ENCODE measurements around the gene AGAP5.
A peak's percentile ranks its signal among the peaks of the same experiment; 100 is the strongest.

Gene AGAP5

DNA sequence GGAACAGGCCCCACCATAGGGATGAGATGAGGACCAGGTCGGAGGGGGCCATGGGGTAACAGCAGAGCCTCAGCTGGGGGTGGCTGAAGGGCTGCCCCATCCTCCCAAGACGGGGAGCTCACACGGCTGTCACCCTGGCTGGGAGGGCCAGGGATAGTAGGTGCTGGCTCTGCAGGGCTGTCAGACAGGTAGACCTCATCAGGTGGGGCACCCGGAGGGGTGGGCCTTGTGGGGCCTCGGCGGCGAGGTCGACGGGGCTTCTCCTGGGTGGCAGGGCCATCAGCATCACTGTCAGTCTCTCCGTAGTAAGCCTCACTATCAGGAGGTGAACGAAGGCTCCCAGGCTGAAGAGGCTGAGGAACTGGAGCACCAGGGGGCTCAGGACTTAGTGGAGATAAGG, 44.7 kb downstream of the AGAP5 start:
- TF ChIP-seq CTCF (IDR thresholded peaks at IDR 0.05) = no peak
- Histone ChIP-seq H3K9me3 (no peaks in the 10 kb centered on the region), H3K36me3 (no peaks in the 10 kb centered on the region), H3K4me1 (ENCODE audit: control insufficient read depth in 1 of 2, insufficient read depth in 1 of 2, low read depth in 1 of 2, low read length in 1 of 2) (peaks cover 0 to 2% of the 10 kb centered on the region in 2 experiments), H3K27me3 (peaks cover 23% of the 10 kb centered on the region), H3K27ac (no peak overlapping the region), H3K4me3 (ENCODE audit: low read depth in 1 of 2, low read length in 1 of 2) (no peak overlapping the region)

- Histone ChIP-seq H3K27me3 (peaks cover 42% of the 10 kb centered on the region), H3K4me1 (ENCODE audit: control insufficient read depth in 1 of 2, insufficient read depth in 1 of 2, low read depth in 1 of 2, low read length in 1 of 2) (peaks cover 5 to 12% of the 10 kb centered on the region in 2 experiments), H3K9me3 (no peaks in the 10 kb centered on the region), H3K36me3 (no peaks in the 10 kb centered on the region), H3K4me3 (ENCODE audit: low read depth in 1 of 2, low read length in 1 of 2) (no peak overlapping the region), H3K27ac (no peak overlapping the region)
- no peak for TF ChIP-seq CTCF (IDR thresholded peaks at IDR 0.05)
Measured at GRCh38 chr10:73650537-73651331, 47.2 kb downstream of the AGAP5 start.

- no peaks in the 10 kb centered on the region for H3K9me3 ChIP-seq
- no peak overlapping the region for H3K4me3 ChIP-seq (ENCODE audit: low read depth in 1 of 2, low read length in 1 of 2)
- peaks cover 5 to 12% of the 10 kb centered on the region in 2 experiments for H3K4me1 ChIP-seq (ENCODE audit: control insufficient read depth in 1 of 2, insufficient read depth in 1 of 2, low read depth in 1 of 2, low read length in 1 of 2)
- peaks cover 45% of the 10 kb centered on the region for H3K27me3 ChIP-seq
- H3K27ac ChIP-seq = no peak overlapping the region
- no peak for TF ChIP-seq CTCF (IDR thresholded peaks at IDR 0.05)
- H3K36me3 ChIP-seq = no peaks in the 10 kb centered on the region
Measured at GRCh38 chr10:73649876-73650536, 47.9 kb downstream of the AGAP5 start.

DNA sequence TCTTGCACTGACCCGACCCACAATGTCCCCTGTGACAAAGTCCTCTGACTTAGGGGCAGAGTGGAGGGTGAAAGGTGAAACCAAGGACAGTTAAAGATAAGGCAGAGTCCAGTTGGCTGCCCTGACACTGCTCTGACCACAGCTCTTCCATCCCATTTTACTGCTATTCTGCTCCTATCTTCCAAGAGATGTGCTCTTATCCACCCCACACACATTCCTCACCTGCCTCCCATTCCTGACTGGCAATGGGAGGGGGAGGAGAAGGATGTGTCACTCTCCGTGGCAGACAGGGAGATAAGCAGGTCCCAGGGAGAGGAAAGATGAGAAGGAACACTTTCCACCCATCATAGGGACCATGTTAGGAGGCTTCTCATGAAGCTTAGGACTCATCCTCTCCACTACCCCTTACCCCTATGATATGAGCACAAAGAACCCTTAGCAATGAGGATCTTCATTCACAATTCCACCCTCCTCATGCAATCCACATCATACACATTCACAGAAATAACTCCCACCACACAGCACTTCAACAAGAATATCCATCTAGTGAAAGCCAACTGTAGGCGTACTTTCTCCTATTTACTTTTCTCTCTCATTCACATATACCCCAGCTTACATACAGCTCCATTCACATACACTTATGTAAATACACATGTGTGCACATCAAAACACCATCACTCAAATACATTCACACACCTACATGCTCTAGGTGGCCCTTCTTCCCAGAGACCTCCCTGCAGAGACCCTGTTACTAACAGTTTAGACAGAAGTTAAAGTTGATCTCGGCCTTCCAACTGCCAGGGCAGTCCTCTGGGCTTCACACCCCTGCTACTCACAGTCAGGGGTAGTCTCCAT, 48.7 kb downstream of the AGAP5 start:
- H3K4me1 ChIP-seq (ENCODE audit: control insufficient read depth in 1 of 2, insufficient read depth in 1 of 2, low read depth in 1 of 2, low read length in 1 of 2) = peaks cover 6 to 12% of the 10 kb centered on the region in 2 experiments
- peaks cover 47% of the 10 kb centered on the region for H3K27me3 ChIP-seq
- H3K9me3 ChIP-seq = no peaks in the 10 kb centered on the region
- no peak overlapping the region for H3K4me3 ChIP-seq (ENCODE audit: low read depth in 1 of 2, low read length in 1 of 2)
- TF ChIP-seq CTCF (IDR thresholded peaks at IDR 0.05) = no peak
- H3K36me3 ChIP-seq = no peaks in the 10 kb centered on the region
- H3K27ac ChIP-seq = no peak overlapping the region

DNA sequence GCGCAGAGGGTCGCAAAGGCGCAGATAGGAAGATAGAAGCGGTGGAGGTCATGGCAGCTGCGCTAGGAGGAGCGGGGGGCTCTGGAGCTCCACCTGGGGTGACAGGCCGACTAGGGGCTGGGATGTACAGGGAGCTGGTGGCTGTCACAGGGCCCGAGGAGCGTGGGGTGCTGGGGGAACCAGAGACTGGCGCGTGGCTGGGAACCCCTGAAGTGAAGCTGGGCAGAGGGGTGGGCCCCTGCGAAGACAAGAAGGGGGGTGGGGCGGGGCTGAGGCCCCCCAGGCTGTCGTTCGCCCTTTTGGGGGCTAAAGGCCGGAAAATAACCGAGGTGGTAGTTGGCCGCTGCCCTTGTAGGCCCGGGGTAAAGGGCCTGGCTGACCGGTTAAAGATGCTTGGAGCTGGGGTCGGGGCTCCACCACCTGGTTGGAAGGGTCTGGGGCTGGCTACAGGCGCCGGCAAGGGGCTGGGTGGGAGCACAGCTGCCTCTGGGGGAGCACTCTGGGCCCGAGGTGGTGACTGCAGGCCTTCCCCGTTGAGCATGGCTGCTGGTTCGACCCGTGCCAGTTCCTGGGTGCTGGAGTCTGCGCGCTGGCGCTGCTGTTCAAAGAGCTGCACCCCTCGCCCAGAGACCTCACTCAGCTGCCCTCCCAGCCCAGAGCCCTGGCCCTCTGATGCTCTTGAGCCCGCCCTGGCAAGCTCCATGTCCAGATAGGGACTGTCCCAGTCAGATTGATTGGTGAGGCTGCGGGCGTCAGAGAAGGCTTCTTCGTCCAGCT, 49.8 kb downstream of the AGAP5 start:
- Histone ChIP-seq H3K27ac (no peak overlapping the region), H3K27me3 (peaks cover 47% of the 10 kb centered on the region), H3K4me1 (ENCODE audit: control insufficient read depth in 1 of 2, insufficient read depth in 1 of 2, low read depth in 1 of 2, low read length in 1 of 2) (peaks cover 9 to 12% of the 10 kb centered on the region in 2 experiments), H3K36me3 (no peaks in the 10 kb centered on the region), H3K9me3 (no peaks in the 10 kb centered on the region), H3K4me3 (ENCODE audit: low read depth in 1 of 2, low read length in 1 of 2) (peak overlapping the region in 1 of 2 experiments; percentile 28)
- TF ChIP-seq CTCF (IDR thresholded peaks at IDR 0.05) = no peak
